Endothelial cell of umbilical vein (primary cell): ENCODE measurements around the gene PLXNB3. TPM values are rescaled to one million over a fixed set of nuclear protein-coding genes. Genes with fewer than 3 reads are reported as not detected.

Experiments used
- BruUV-seq: library from RNA; stranded (reverse); fragments of 400-500 nt; replicated peaks from 2 replicates; lab custom pipeline; 2021; lab: Mats Ljungman, UMichigan
- CTCF ChIA-PET: fragments of 300-600, 350-600 bp; sonication (Branson Sonifier 250); formaldehyde crosslinking; loops from one replicate; lab custom pipeline; 2021; ENCODE audit warnings: antibody characterized with exemption, inconsistent platforms; lab: Charles Lee
- POLR2A ChIA-PET: fragments of 300-600, 350-600 bp; sonication (Branson Sonifier 250); formaldehyde crosslinking; loops from one replicate; lab custom pipeline; 2021; ENCODE audit warnings: antibody characterized with exemption, inconsistent platforms; lab: Charles Lee
- DNase-seq: peaks from one replicate; pipeline ENCODE4 v3.0.0-alpha.2; 2011; ENCODE audit warnings: low read depth, low spot score
- FAIRE-seq: peaks from 2 replicates; lab custom pipeline; 2011; peaks lifted over from hg19 to GRCh38; lab: Jason Lieb, UNC
- H2AFZ ChIP-seq: 2 replicates; pipeline ENCODE4 v1.6.0; 2012; ENCODE audit warnings: low read depth, low read length, control low read depth, inconsistent platforms
- H3K27ac ChIP-seq: 2 replicates; pipeline ENCODE4 v1.5.1; 2011; ENCODE audit warnings: low read depth, mild to moderate bottlenecking, control low read depth, low read length, moderate library complexity; ENCODE audit not compliant: insufficient read depth
- H3K27me3 ChIP-seq, 2 experiments: 2 replicates each; pipeline versions ENCODE4 v1.6.0 to v1.6.1; 2011; ENCODE audit warnings: low read length in 2 of 2, mixed read lengths in 1 of 2; ENCODE audit not compliant: control insufficient read depth in 2 of 2, insufficient read depth in 2 of 2
- H3K36me3 ChIP-seq, 2 experiments: 2 replicates in 1 of 2; 3 replicates in 1 of 2; pipeline ENCODE4 v1.5.1; 2011; ENCODE audit warnings: low read length in 2 of 2, mild to moderate bottlenecking in 1 of 2, moderate library complexity in 1 of 2; ENCODE audit not compliant: control insufficient read depth in 2 of 2, insufficient read depth in 2 of 2; ENCODE audit errors: extremely low read depth in 1 of 2
- H3K4me1 ChIP-seq: 3 replicates; pipeline ENCODE4 v1.5.1; 2011; ENCODE audit warnings: mild to moderate bottlenecking, low read length; ENCODE audit not compliant: control insufficient read depth, insufficient read depth; ENCODE audit errors: extremely low read depth
- H3K4me2 ChIP-seq: 2 replicates; pipeline ENCODE4 v1.6.1; 2011; ENCODE audit warnings: low read length, control low read depth, mixed read lengths; ENCODE audit not compliant: insufficient read depth
- H3K4me3 ChIP-seq, 3 experiments: fragments of 200-600 bp in 1 of 3; sonication (generic), shearing (Covaris generic) in 1 of 3; replicated peaks in 1 of 3; 2 replicates each; pipeline ENCODE4 v1.5.1; 2011 to 2016; ENCODE audit warnings: control low read depth in 3 of 3, low read length in 3 of 3, mild to moderate bottlenecking in 2 of 3, inconsistent platforms in 1 of 3, low read depth in 1 of 3, moderate library complexity in 1 of 3; ENCODE audit not compliant: insufficient read depth in 1 of 3
- H3K79me2 ChIP-seq: 2 replicates; pipeline ENCODE4 v1.6.0; 2012; ENCODE audit warnings: low read length, inconsistent platforms; ENCODE audit not compliant: control insufficient read depth, insufficient read depth
- H3K9ac ChIP-seq: replicated peaks from 2 replicates; pipeline ENCODE3; 2011; ENCODE audit warnings: low read length, control low read depth; ENCODE audit not compliant: insufficient read depth; ENCODE audit errors: extremely low read depth
- H3K9me1 ChIP-seq: replicated peaks from 3 replicates; pipeline ENCODE4 v1.6.0; 2011; ENCODE audit warnings: mild to moderate bottlenecking, low read length; ENCODE audit not compliant: control insufficient read depth, insufficient read depth; ENCODE audit errors: extremely low read depth
- H3K9me3 ChIP-seq: replicated peaks from 2 replicates; pipeline ENCODE4 v1.5.1; 2012; ENCODE audit warnings: low read length, inconsistent platforms; ENCODE audit not compliant: control insufficient read depth, insufficient read depth
- H4K20me1 ChIP-seq: replicated peaks from 2 replicates; pipeline ENCODE3; 2011; ENCODE audit warnings: mild to moderate bottlenecking, low read length; ENCODE audit not compliant: control insufficient read depth, insufficient read depth; ENCODE audit errors: extremely low read depth
- EZH2 ChIP-seq: IDR thresholded peaks from 2 replicates; pipeline ENCODE4 v1.6.1; 2012; ENCODE audit warnings: borderline replicate concordance, low read depth, mild to moderate bottlenecking, moderate library complexity, low read length, inconsistent platforms; ENCODE audit not compliant: severe bottlenecking
- FOS ChIP-seq: IDR thresholded peaks from 2 replicates; pipeline ENCODE4 v1.6.1; 2011; ENCODE audit warnings: mild to moderate bottlenecking, low read length, moderate library complexity, borderline replicate concordance; ENCODE audit not compliant: insufficient read depth
- GATA2 ChIP-seq: IDR thresholded peaks from 2 replicates; pipeline ENCODE4 v1.7.0; 2011; ENCODE audit warnings: low read depth, mild to moderate bottlenecking, moderate library complexity, mixed read lengths, low read length; ENCODE audit not compliant: insufficient read length, insufficient read depth
- JUN ChIP-seq: IDR thresholded peaks from 2 replicates; pipeline ENCODE4 v1.6.1; 2011; ENCODE audit warnings: borderline replicate concordance, low read depth; ENCODE audit not compliant: insufficient read length, insufficient read depth
- MYC ChIP-seq: IDR thresholded peaks from one replicate; pipeline ENCODE4 v1.6.1; 2011; ENCODE audit warnings: mild to moderate bottlenecking, low read depth, low read length
- POLR2A ChIP-seq: IDR thresholded peaks from 2 replicates; pipeline ENCODE4 v1.6.1; 2012; ENCODE audit warnings: low read depth, mild to moderate bottlenecking, control low read depth, low read length
- POLR2AphosphoS5 ChIP-seq: IDR thresholded peaks from 2 replicates; pipeline ENCODE4 v1.6.1; 2012; ENCODE audit warnings: low read depth, mild to moderate bottlenecking, control low read depth, low read length, moderate library complexity; ENCODE audit not compliant: insufficient read depth
- dilution Hi-C: fragments of 300-500 bp; cut with MboI; formaldehyde crosslinking; loops from one replicate; pipeline ENCODE4 v1.15.0; 2019; ENCODE audit warnings: low sequenced_read_pairs; ENCODE audit not compliant: extremely low pct_ligation_motif_present
- intact Hi-C: fragments of 100-400 bp; cut with micrococcal nuclease; formaldehyde crosslinking; loops from one replicate; pipeline ENCODE4 v1.10.0; 2022
- polyA plus RNA-seq, 4 experiments: library from polyadenylated mRNA; depleted of rRNA in 3 of 4; stranded (reverse) in 3 of 4; unstranded in 1 of 4; fragments of >200 nt; gene quantifications; 2 replicates each; pipeline versions ENCODE4 v1.2.1 to v1.2.3, GENCODE V29; 2011 to 2012; ENCODE audit warnings: missing spikeins in 1 of 4
- total RNA-seq: library from RNA; stranded (reverse); gene quantifications from 2 replicates; pipeline ENCODE4 v1.2.3, GENCODE V29; 2021
- TF ChIP-seq, protein P1 (sequence below), 2 donors: IDR thresholded peaks; 1 replicate in 1 of 2; 2 replicates in 1 of 2; pipeline ENCODE4 v1.5.1; 2011; ENCODE audit warnings: low read length in 2 of 2, mild to moderate bottlenecking in 2 of 2, moderate library complexity in 2 of 2, control low read depth in 1 of 2, inconsistent platforms in 1 of 2, low read depth in 1 of 2; ENCODE audit not compliant: insufficient read depth in 1 of 2; ENCODE audit errors: extremely low read depth in 1 of 2
- TF ChIP-seq, protein P2 (sequence below): IDR thresholded peaks from 2 replicates; pipeline ENCODE4 v1.6.1; 2011; ENCODE audit not compliant: insufficient read depth, insufficient read length

The PLXNB3 gene
- total and polyA plus RNA-seq, 2 donors (not counting 3 experiments of a cell fraction or from before 2014, with no cell fraction given) = 19.0 to 31.4 TPM

DNA sequence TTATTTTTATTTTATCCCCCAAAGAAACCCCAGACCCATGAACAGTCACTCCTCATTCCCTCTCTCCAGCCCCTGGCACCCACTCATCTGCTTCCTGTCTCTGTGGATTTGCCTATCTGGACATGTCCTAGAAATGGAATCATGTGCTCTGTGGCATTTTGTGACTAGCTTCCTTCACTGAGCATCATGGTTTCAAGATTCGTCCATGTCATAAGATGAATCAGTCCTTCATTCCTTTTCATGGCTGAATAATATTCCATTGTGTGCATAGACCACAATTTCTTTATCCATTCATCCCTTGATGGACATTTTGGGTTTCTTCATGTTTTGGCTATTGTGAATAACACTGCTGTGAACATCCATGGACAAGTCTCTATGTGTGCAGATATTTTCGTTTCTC is 29.2 kb upstream of the PLXNB3 start:
- Histone ChIP-seq H2AFZ (no peak overlapping the region), H3K4me1 (no peaks in the 10 kb centered on the region), H3K4me2 (no peak overlapping the region), H3K4me3 (no peak overlapping the region), H3K9me3 (no peaks in the 10 kb centered on the region), H3K27ac (no peak overlapping the region), H3K9ac (no peak overlapping the region), H3K79me2 (no peaks in the 10 kb centered on the region), H3K36me3 (no peaks in the 10 kb centered on the region), H4K20me1 (no peaks in the 10 kb centered on the region), H3K27me3 (no peaks in the 10 kb centered on the region), H3K9me1 (no peaks in the 10 kb centered on the region)
- TF ChIP-seq, protein P1, sequence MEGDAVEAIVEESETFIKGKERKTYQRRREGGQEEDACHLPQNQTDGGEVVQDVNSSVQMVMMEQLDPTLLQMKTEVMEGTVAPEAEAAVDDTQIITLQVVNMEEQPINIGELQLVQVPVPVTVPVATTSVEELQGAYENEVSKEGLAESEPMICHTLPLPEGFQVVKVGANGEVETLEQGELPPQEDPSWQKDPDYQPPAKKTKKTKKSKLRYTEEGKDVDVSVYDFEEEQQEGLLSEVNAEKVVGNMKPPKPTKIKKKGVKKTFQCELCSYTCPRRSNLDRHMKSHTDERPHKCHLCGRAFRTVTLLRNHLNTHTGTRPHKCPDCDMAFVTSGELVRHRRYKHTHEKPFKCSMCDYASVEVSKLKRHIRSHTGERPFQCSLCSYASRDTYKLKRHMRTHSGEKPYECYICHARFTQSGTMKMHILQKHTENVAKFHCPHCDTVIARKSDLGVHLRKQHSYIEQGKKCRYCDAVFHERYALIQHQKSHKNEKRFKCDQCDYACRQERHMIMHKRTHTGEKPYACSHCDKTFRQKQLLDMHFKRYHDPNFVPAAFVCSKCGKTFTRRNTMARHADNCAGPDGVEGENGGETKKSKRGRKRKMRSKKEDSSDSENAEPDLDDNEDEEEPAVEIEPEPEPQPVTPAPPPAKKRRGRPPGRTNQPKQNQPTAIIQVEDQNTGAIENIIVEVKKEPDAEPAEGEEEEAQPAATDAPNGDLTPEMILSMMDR (IDR thresholded peaks at IDR 0.05; ENCODE audit: extremely low read depth in 1 of 2, insufficient read depth in 1 of 2, low read depth in 1 of 2, low read length in 2 of 2) = no peak
- TF ChIP-seq FOS (no peak), POLR2AphosphoS5 (no peak), EZH2 (no peak)
- DNase-seq (no peak), FAIRE-seq (no peak)
- intact Hi-C loops = no loop called here
- POLR2A ChIA-PET = no interaction called here
- CTCF ChIA-PET = interaction anchor here (1.3 kb wide), 1 partner anchor 8 kb away, joined by 3 read pairs; no protein-coding TSS in a partner anchor
- dilution Hi-C loops = no loop called here
- no TSS peak for BruUV-seq

DNA sequence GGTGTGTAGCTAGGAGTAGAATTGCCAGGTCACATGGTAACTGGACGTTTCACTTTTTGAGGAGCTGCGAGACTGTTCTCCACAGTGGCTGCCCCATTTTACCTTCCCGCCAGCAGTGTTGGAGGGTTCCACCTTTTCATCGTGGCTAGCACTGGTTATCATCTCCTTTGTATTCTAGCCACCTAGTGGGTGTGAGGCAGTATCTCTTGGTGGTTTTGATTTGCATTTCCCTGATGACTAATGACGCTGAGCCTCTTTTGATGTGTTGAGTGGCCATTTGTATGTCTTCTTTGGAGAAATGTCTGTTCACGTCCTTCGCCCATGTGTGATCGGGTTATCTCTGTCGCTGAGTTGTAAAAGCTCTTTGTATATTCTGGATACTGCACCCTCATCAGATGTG is 28.8 kb upstream of the PLXNB3 start:
- FAIRE-seq (no peak), DNase-seq (no peak)
- Histone ChIP-seq H3K79me2 (no peaks in the 10 kb centered on the region), H3K9me3 (no peaks in the 10 kb centered on the region), H3K36me3 (no peaks in the 10 kb centered on the region), H3K27me3 (no peaks in the 10 kb centered on the region), H3K4me1 (no peaks in the 10 kb centered on the region), H3K4me2 (no peak overlapping the region), H3K4me3 (no peak overlapping the region), H3K9ac (no peak overlapping the region), H2AFZ (no peak overlapping the region), H4K20me1 (no peaks in the 10 kb centered on the region), H3K27ac (no peak overlapping the region), H3K9me1 (no peaks in the 10 kb centered on the region)
- dilution Hi-C loops = no loop called here
- TF ChIP-seq POLR2A (no peak), FOS (no peak), GATA2 (no peak), MYC (no peak), POLR2AphosphoS5 (no peak), EZH2 (no peak), JUN (no peak)
- TF ChIP-seq, protein P2, sequence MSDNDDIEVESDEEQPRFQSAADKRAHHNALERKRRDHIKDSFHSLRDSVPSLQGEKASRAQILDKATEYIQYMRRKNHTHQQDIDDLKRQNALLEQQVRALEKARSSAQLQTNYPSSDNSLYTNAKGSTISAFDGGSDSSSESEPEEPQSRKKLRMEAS = no peak
- TF ChIP-seq, protein P1 (IDR thresholded peaks at IDR 0.05; ENCODE audit: extremely low read depth in 1 of 2, insufficient read depth in 1 of 2, low read depth in 1 of 2, low read length in 2 of 2) = no peak
- ChIA-PET POLR2A (no interaction called here), CTCF (interaction anchor here (1.3 kb wide), 1 partner anchor 9 kb away, joined by 3 read pairs; no protein-coding TSS in a partner anchor)
- intact Hi-C loops = no loop called here
- BruUV-seq = no TSS peak
